Progenitor cell of endocrine pancreas (in vitro differentiated cells): ENCODE measurements around the gene LRRC8A. TPM values are rescaled to one million over a fixed set of nuclear protein-coding genes. Genes with fewer than 3 reads are reported as not detected.

Experiments used
- DNase-seq: peaks from one replicate; pipeline ENCODE4 v3.0.0; 2021; ENCODE audit warnings: low spot score; ENCODE audit not compliant: unreplicated experiment
- H3K27ac Mint-ChIP-seq: 2 replicates; pipeline ENCODE4 v1.8.0; 2021; ENCODE audit warnings: mild to moderate bottlenecking, moderate library complexity, mixed read lengths
- H3K27me3 Mint-ChIP-seq: 2 replicates; pipeline ENCODE4 v1.8.0; 2021; ENCODE audit warnings: mixed read lengths
- H3K36me3 Mint-ChIP-seq: 2 replicates; pipeline ENCODE4 v1.8.0; 2022; ENCODE audit warnings: mixed read lengths; ENCODE audit not compliant: insufficient read depth
- H3K4me1 Mint-ChIP-seq: 2 replicates; pipeline ENCODE4 v1.8.0; 2021; ENCODE audit warnings: low read depth, mixed read lengths
- H3K4me3 Mint-ChIP-seq: 2 replicates; pipeline ENCODE4 v1.8.0; 2021; ENCODE audit warnings: low read depth, mild to moderate bottlenecking, moderate library complexity, mixed read lengths
- H3K9me3 Mint-ChIP-seq: 2 replicates; pipeline ENCODE4 v1.8.0; 2021; ENCODE audit warnings: low read depth, mixed read lengths
- CTCF ChIP-seq: fragments of 200-600 bp; sonication (generic); IDR thresholded peaks from one replicate; pipeline ENCODE4 v1.5.0; 2021; ENCODE audit warnings: antibody characterized with exemption, mild to moderate bottlenecking; ENCODE audit not compliant: unreplicated experiment
- total RNA-seq: library from RNA; stranded (reverse); gene quantifications from 2 replicates; pipeline ENCODE4 v1.2.1, GENCODE V29; 2021

LRRC8A gene
- total RNA-seq, 1 donor from 2014 or later, result 38.2 TPM

DNA sequence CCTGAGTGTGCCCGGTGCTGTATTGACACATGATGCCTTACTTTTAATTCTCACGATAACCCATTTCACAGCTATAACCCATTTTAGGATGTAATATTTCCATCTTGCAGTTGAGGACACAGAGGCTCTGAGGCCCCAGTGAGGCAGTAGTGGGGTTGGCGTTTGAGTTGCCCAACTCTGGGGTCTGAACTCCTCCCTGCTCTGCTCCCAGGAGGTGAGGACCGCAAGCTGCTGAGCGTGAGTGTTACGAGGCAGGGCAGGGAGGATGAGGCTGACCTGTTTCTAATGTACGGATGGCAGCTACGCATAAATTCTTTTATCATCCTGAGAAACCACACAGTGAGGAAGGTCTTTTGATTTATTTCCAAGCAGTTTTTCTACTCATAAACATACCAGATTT lies 11.4 kb downstream of the LRRC8A start:
- no peak for TF ChIP-seq CTCF
- Mint-ChIP-seq H3K27me3 (no peaks in the 10 kb centered on the region), H3K36me3 (peaks cover 11% of the 10 kb centered on the region), H3K27ac (no peak overlapping the region), H3K4me3 (no peak overlapping the region), H3K4me1 (no peaks in the 10 kb centered on the region), H3K9me3 (no peaks in the 10 kb centered on the region)
- DNase-seq, result no peak

GRCh38 chr9:128894764-128895163 lies 12.8 kb downstream of the LRRC8A start:
- DNase-seq, result no peak
- H3K27me3 Mint-ChIP-seq, result no peaks in the 10 kb centered on the region
- H3K4me3 Mint-ChIP-seq, result no peak overlapping the region
- no peaks in the 10 kb centered on the region for H3K4me1 Mint-ChIP-seq
- no peak overlapping the region for H3K27ac Mint-ChIP-seq
- TF ChIP-seq CTCF, result no peak
- peaks cover 10% of the 10 kb centered on the region for H3K36me3 Mint-ChIP-seq
- no peaks in the 10 kb centered on the region for H3K9me3 Mint-ChIP-seq

- DNase-seq, result no peak
- TF ChIP-seq CTCF, result no peak
- Mint-ChIP-seq H3K27me3 (no peaks in the 10 kb centered on the region), H3K9me3 (no peaks in the 10 kb centered on the region), H3K27ac (no peak overlapping the region), H3K4me3 (no peak overlapping the region), H3K36me3 (peaks cover 8% of the 10 kb centered on the region), H3K4me1 (no peaks in the 10 kb centered on the region)
Measured at GRCh38 chr9:128895556-128895955, 13.6 kb downstream of the LRRC8A start.

DNA sequence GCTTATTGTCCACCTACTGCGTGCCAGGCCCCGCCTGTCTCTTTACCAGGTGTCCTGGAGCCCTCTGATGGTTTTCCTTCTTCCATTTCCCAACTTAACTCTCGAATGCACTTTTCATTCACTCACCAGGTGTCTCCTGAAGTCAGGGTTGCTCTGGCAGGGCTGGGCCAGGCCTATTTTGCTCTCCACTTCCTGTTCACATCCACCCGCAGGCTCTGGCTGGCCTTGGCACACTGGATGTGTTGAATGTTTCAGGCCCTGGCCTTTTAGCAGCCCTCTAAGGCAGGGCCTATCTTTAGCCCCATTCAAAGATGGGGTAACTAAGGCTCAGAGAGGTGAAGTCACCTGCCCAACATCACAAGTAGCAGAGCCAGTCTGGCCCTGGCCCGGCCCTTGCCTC lies 16.4 kb downstream of the LRRC8A start:
- no peak overlapping the region for H3K4me3 Mint-ChIP-seq
- no peaks in the 10 kb centered on the region for H3K27me3 Mint-ChIP-seq
- no peaks in the 10 kb centered on the region for H3K9me3 Mint-ChIP-seq
- H3K36me3 Mint-ChIP-seq, result peaks cover 7% of the 10 kb centered on the region
- no peak for TF ChIP-seq CTCF
- no peaks in the 10 kb centered on the region for H3K4me1 Mint-ChIP-seq
- DNase-seq, result no peak
- no peak overlapping the region for H3K27ac Mint-ChIP-seq

DNA sequence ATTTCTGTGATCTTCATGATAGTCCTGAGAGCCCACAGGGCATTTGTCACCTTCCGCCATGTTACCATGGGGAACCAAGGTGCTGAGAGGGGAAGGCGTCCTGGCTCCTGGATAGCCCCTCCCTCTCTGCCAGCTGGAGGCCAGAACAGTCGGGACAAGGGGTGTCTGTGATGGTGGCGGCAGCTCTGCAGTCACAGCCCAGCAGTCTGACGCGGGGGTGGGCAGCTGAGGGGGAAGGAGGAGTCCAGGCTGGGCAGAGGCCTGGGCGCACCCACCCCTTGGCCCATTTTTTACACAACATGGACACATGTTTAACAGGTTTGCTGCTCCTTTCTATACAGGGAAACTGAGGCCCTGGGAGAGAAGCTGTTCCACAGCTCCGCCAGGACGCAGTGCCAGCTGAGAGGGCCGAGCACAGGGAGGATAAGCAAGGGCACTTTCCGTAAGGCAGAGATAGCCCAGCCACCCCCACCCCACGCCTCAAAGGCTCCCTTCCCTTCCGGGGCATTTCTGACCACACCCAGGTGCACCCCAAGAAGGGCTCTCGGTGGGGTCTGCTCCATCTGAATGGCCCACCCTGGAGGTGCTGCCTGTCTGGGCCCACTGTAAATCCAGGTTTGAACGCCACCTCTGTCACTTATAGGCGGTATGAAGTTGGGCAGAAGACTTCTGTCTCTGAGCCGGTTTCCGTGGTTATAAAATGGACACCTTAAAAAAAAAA lies 17.1 kb downstream of the LRRC8A start:
- Mint-ChIP-seq H3K36me3 (peaks cover 6% of the 10 kb centered on the region), H3K27ac (peak overlapping the region; percentile 62), H3K4me3 (no peak overlapping the region), H3K4me1 (no peaks in the 10 kb centered on the region), H3K9me3 (no peaks in the 10 kb centered on the region), H3K27me3 (no peaks in the 10 kb centered on the region)
- DNase-seq, result no peak
- no peak for TF ChIP-seq CTCF
